Gastroesophageal sphincter (tissue), 4 donors: ENCODE results near the gene GADD45A. TPM values are rescaled to one million over a fixed set of nuclear protein-coding genes. Genes with fewer than 3 reads are reported as not detected.

Experiments used
- ATAC-seq: fragments of 150-250 bp; one replicate; pipeline ENCODE4 v1.9.1; 2016; ENCODE audit warnings: mild to moderate bottlenecking, moderate library complexity
- H3K27ac ChIP-seq, 4 donors: fragments of 200-600 bp; sonication (generic) in 3 of 4; 1 replicate in 3 of 4; 2 replicates in 1 of 4; pipeline ENCODE4 v1.5.1; 2016 to 2019
- H3K27me3 ChIP-seq: fragments of 200-600 bp; sonication (generic); one replicate; pipeline ENCODE4 v1.5.1; 2019
- H3K36me3 ChIP-seq, 2 donors: fragments of 200-600 bp; sonication (generic); one replicate each; pipeline ENCODE4 v1.5.1; 2019; ENCODE audit warnings: control low read depth in 1 of 2
- H3K4me1 ChIP-seq, 3 donors: fragments of 200-600 bp; sonication (generic); 1 replicate in 2 of 3; 2 replicates in 1 of 3; pipeline ENCODE4 v1.5.1; 2016 to 2019; ENCODE audit warnings: control low read depth in 2 of 3
- H3K4me3 ChIP-seq, 2 donors: fragments of 200-600 bp; sonication (generic); one replicate each; pipeline ENCODE4 v1.5.1; 2019; ENCODE audit warnings: mild to moderate bottlenecking in 1 of 2, moderate library complexity in 1 of 2
- H3K9me3 ChIP-seq, 3 donors: fragments of 200-600 bp; sonication (generic); one replicate each; pipeline ENCODE4 v1.5.1; 2017 to 2019; ENCODE audit warnings: control low read depth in 2 of 3
- EP300 ChIP-seq: sonication (generic); formaldehyde crosslinking; IDR thresholded peaks from one replicate; pipeline ENCODE4 v1.6.1; 2017; ENCODE audit warnings: antibody characterized with exemption, mild to moderate bottlenecking
- POLR2A ChIP-seq, 2 donors: fragments of 450-650 bp; IDR thresholded peaks; one replicate each; pipeline ENCODE4 v1.6.1; 2017; ENCODE audit warnings: antibody characterized with exemption in 2 of 2, mild to moderate bottlenecking in 2 of 2, moderate library complexity in 1 of 2
- POLR2AphosphoS5 ChIP-seq: sonication (generic); formaldehyde crosslinking; IDR thresholded peaks from one replicate; pipeline ENCODE4 v1.6.1; 2017; ENCODE audit warnings: antibody characterized with exemption
- WGBS, 2 donors: methylation state at CpG; one replicate each; pipeline ENCODE4 v1.1.5; 2018; ENCODE audit warnings: low coverage in 1 of 2; 5-methylcytosine and 5-hydroxymethylcytosine counted together
- total RNA-seq, 4 donors: library from RNA; depleted of rRNA; stranded (reverse); fragments of >200 nt; gene quantifications; one replicate each; pipeline ENCODE4 v1.1.0, GENCODE V29; 2016
- TF ChIP-seq, protein P1 (sequence below), 4 experiments: fragments of 200-600 bp in 2 of 4; fragments of 450-650 bp in 2 of 4; sonication (generic) in 1 of 4; IDR thresholded peaks; one replicate each; pipeline ENCODE4 v1.5.1; 2017 to 2019; ENCODE audit warnings: antibody characterized with exemption in 4 of 4, mild to moderate bottlenecking in 2 of 4, moderate library complexity in 2 of 4

Gene GADD45A
- total RNA-seq, 4 donors from 2014 or later: 58.7 to 69.9 (median 65.6) TPM

DNA sequence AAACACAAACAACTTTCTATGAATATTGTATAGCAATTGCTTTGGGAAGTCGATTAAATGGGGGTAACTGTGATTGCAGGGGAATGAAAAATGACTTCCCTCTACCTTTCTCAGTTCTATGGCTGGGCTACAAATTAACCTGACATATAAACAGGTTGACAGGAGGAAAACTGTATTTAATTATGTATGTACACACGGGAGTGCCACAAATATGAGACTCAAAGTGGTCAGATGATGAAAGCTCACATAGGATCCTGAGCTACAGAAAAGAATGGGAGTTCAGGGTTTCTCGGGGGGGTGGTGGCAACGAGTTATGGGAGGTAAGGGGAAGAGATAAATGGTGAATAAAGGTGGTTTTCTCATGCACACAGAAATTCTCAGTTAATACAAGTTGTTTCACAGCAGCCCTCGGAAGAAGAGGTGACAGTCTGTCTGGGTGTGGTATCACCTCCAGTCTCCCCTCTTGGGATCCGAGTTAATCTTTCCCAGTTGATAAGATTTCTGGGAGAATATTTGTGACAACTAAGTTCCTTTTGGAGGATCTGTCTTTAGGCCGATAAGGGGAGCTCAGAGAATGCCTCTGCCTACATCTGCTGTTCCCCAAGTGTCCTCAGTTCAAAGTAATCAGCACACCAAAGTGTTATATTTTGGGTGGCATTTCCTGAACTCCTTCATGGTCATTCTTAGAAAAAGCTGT is 26.3 kb downstream of the GADD45A start:
- no peak overlapping the region for H3K27ac ChIP-seq
- 80 to 93% methylated on average over 7 of the region's 7 CpGs for WGBS, 2 donors

GRCh38 chr1:67711855-67712212 is 26.8 kb downstream of the GADD45A start:
- 45% methylated on average over 2 of the region's 2 CpGs; no CpG with 5 or more reads in 1 of the 2 donors for WGBS, 2 donors
- no peak for ATAC-seq
- H3K4me3 ChIP-seq: no peak overlapping the region
- H3K27me3 ChIP-seq: no peaks in the 10 kb centered on the region
- H3K9me3 ChIP-seq: no peaks in the 10 kb centered on the region
- TF ChIP-seq EP300 (no peak), POLR2AphosphoS5 (no peak), POLR2A (IDR thresholded peaks at IDR 0.05) (no peak)
- TF ChIP-seq, protein P1, sequence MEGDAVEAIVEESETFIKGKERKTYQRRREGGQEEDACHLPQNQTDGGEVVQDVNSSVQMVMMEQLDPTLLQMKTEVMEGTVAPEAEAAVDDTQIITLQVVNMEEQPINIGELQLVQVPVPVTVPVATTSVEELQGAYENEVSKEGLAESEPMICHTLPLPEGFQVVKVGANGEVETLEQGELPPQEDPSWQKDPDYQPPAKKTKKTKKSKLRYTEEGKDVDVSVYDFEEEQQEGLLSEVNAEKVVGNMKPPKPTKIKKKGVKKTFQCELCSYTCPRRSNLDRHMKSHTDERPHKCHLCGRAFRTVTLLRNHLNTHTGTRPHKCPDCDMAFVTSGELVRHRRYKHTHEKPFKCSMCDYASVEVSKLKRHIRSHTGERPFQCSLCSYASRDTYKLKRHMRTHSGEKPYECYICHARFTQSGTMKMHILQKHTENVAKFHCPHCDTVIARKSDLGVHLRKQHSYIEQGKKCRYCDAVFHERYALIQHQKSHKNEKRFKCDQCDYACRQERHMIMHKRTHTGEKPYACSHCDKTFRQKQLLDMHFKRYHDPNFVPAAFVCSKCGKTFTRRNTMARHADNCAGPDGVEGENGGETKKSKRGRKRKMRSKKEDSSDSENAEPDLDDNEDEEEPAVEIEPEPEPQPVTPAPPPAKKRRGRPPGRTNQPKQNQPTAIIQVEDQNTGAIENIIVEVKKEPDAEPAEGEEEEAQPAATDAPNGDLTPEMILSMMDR (IDR thresholded peaks at IDR 0.05): no peak
- H3K4me1 ChIP-seq: peaks cover 6 to 81% (median 8%) of the 10 kb centered on the region in 3 donors
- no peaks in the 10 kb centered on the region for H3K36me3 ChIP-seq
- H3K27ac ChIP-seq: no peak overlapping the region

More for the DNA sequence above, 26.3 kb downstream of the GADD45A start:
- no peak for TF ChIP-seq POLR2AphosphoS5
- TF ChIP-seq POLR2A (IDR thresholded peaks at IDR 0.05): no peak
- TF ChIP-seq, protein P1 (IDR thresholded peaks at IDR 0.05): no peak
- H3K36me3 ChIP-seq: peaks cover 0 to 2% of the 10 kb centered on the region in 2 donors
- ATAC-seq: no peak
- no peaks in the 10 kb centered on the region for H3K9me3 ChIP-seq
- H3K27me3 ChIP-seq: no peaks in the 10 kb centered on the region
- H3K4me3 ChIP-seq: no peak overlapping the region
- H3K4me1 ChIP-seq: peaks cover 7 to 81% (median 8%) of the 10 kb centered on the region in 3 donors

- H3K9me3 ChIP-seq: no peaks in the 10 kb centered on the region
- ATAC-seq: peak; percentile 49
- TF ChIP-seq POLR2AphosphoS5: peak; percentile 8
- TF ChIP-seq EP300: no peak
- no peak for TF ChIP-seq POLR2A (IDR thresholded peaks at IDR 0.05)
- H3K4me1 ChIP-seq: peaks cover 3 to 80% (median 9%) of the 10 kb centered on the region in 3 donors
- H3K36me3 ChIP-seq: no peaks in the 10 kb centered on the region
- H3K27ac ChIP-seq: no peak overlapping the region
- 38 to 92% methylated on average over 2 to 3 of the region's 6 CpGs for WGBS, 2 donors
- no peaks in the 10 kb centered on the region for H3K27me3 ChIP-seq
- H3K4me3 ChIP-seq: no peak overlapping the region
Observed at GRCh38 chr1:67713057-67713846, 28.3 kb downstream of the GADD45A start.

- no peak for ATAC-seq
- 100% methylated on average over 1 to 2 of the region's 2 CpGs for WGBS, 2 donors
- no peaks in the 10 kb centered on the region for H3K9me3 ChIP-seq
- H3K27me3 ChIP-seq: no peaks in the 10 kb centered on the region
- no peak for TF ChIP-seq POLR2AphosphoS5
- TF ChIP-seq EP300: no peak
- TF ChIP-seq, protein P1 (IDR thresholded peaks at IDR 0.05): no peak
- no peak for TF ChIP-seq POLR2A (IDR thresholded peaks at IDR 0.05)
- H3K4me1 ChIP-seq: peaks cover 4 to 74% (median 9%) of the 10 kb centered on the region in 3 donors
- H3K36me3 ChIP-seq: no peaks in the 10 kb centered on the region
- no peak overlapping the region for H3K4me3 ChIP-seq
- H3K27ac ChIP-seq: no peak overlapping the region
Observed at GRCh38 chr1:67715819-67716218, 30.8 kb downstream of the GADD45A start.

DNA sequence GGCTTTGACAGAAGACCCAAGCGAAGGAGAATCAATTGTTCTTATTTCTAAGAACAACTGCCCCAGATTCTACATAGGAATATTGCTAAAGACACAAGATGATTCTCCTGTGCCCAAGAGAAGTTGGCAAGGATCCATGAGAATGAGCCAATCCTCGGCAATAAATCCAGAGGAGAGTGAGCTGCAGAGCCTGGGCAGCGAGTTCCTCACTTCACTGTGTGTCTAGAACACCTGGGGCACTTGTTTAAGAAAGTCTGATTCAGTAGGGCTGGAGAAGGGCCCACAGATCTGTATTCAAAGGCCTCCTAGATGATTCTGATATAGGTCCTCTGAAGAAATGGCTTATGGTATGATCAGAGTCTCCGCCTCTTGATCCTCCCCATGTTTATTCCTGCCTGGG is 31.8 kb downstream of the GADD45A start:
- Histone ChIP-seq H3K27me3 (no peaks in the 10 kb centered on the region), H3K4me3 (no peak overlapping the region), H3K9me3 (no peaks in the 10 kb centered on the region), H3K27ac (no peak overlapping the region), H3K36me3 (no peaks in the 10 kb centered on the region), H3K4me1 (peaks cover 7 to 75% (median 12%) of the 10 kb centered on the region in 3 donors)
- TF ChIP-seq, protein P1 (IDR thresholded peaks at IDR 0.05): no peak
- TF ChIP-seq EP300 (no peak), POLR2AphosphoS5 (peak; percentile 34)
- WGBS, 2 donors: 79% methylated on average over 4 of the region's 4 CpGs; no CpG with 5 or more reads in 1 of the 2 donors
- ATAC-seq: no peak
